NCI-H345 treated with DMSO at 0.1 percent for 48 hours (cell line): ENCODE measurements around the gene EVC.

Experiments
- DNase-seq: peaks from one replicate; lab custom pipeline; 2025; ENCODE audit not compliant: unreplicated experiment; lab: John Stamatoyannopoulos, UW

EVC gene

GRCh38 chr4:5730436-5730835, 19.4 kb downstream of the EVC start:
- DNase-seq = no peak

- DNase-seq = no peak
Measured at GRCh38 chr4:5730993-5731990, 20.3 kb downstream of the EVC start.

- DNase-seq = no peak
Measured at GRCh38 chr4:5732158-5732557, 21.2 kb downstream of the EVC start.

- no peak for DNase-seq
Measured at GRCh38 chr4:5734853-5735252, 23.9 kb downstream of the EVC start.

- no peak for DNase-seq
Measured at GRCh38 chr4:5735463-5735862, 24.5 kb downstream of the EVC start.

- DNase-seq = no peak
Measured at GRCh38 chr4:5738061-5738460, 27.1 kb downstream of the EVC start.

- DNase-seq = no peak
Measured at GRCh38 chr4:5742388-5742787, 31.4 kb downstream of the EVC start.

GRCh38 chr4:5742968-5743367, 32.0 kb downstream of the EVC start:
- no peak for DNase-seq

GRCh38 chr4:5746250-5746649, 35.2 kb downstream of the EVC start:
- no peak for DNase-seq

- DNase-seq = no peak
Measured at GRCh38 chr4:5746829-5747737, 36.1 kb downstream of the EVC start.

- no peak for DNase-seq
Measured at GRCh38 chr4:5747738-5748375, 36.9 kb downstream of the EVC start.

- DNase-seq = no peak
Measured at GRCh38 chr4:5749568-5749967, 38.6 kb downstream of the EVC start.

GRCh38 chr4:5750052-5750945, 39.3 kb downstream of the EVC start:
- no peak for DNase-seq

- DNase-seq = no peak
Measured at GRCh38 chr4:5750946-5751665, 40.1 kb downstream of the EVC start.

GRCh38 chr4:5751666-5752375, 40.8 kb downstream of the EVC start:
- no peak for DNase-seq

- no peak for DNase-seq
Measured at GRCh38 chr4:5752376-5753184, 41.6 kb downstream of the EVC start.

- no peak for DNase-seq
Measured at GRCh38 chr4:5753366-5753765, 42.4 kb downstream of the EVC start.
